Effector memory CD8-positive, alpha-beta T cell (primary cell): ENCODE results near the gene CENPU.
"Not testable (repeated sequence)": the region's sequence is repeated elsewhere in the genome, so short reads cannot be mapped to it uniquely, and the experiment has no call there.

Experiments used
- ATAC-seq: fragments of 150-1000 bp; cut with Tn5 transposase; replicated peaks from 2 replicates; pipeline ENCODE4 v1.10.0; 2021; ENCODE audit warnings: mild to moderate bottlenecking, moderate library complexity
- DNase-seq, 3 experiments: peaks; one replicate each; pipeline ENCODE4 v3.0.0; 2021
- H3K27ac Mint-ChIP-seq, 2 donors: one replicate each; pipeline ENCODE4 v1.8.0; 2022; ENCODE audit warnings: mild to moderate bottlenecking in 2 of 2, mixed read lengths in 2 of 2, moderate library complexity in 2 of 2
- H3K27me3 Mint-ChIP-seq, 2 donors: one replicate each; pipeline ENCODE4 v1.8.0; 2022; ENCODE audit warnings: mixed read lengths in 2 of 2
- H3K36me3 Mint-ChIP-seq: one replicate; pipeline ENCODE4 v1.8.0; 2022; ENCODE audit warnings: mild to moderate bottlenecking, moderate library complexity, mixed read lengths; ENCODE audit not compliant: insufficient read depth
- H3K4me1 Mint-ChIP-seq, 2 donors: one replicate each; pipeline ENCODE4 v1.8.0; 2022; ENCODE audit warnings: low read depth in 2 of 2, mixed read lengths in 2 of 2
- H3K4me3 Mint-ChIP-seq, 2 donors: one replicate each; pipeline ENCODE4 v1.8.0; 2022; ENCODE audit warnings: mild to moderate bottlenecking in 2 of 2, mixed read lengths in 2 of 2, moderate library complexity in 2 of 2
- H3K9me3 Mint-ChIP-seq, 2 donors: one replicate each; pipeline ENCODE4 v1.8.0; 2022; ENCODE audit warnings: mixed read lengths in 2 of 2
- total RNA-seq, 9 experiments: gene quantifications; one replicate each; lab custom pipeline; 2026; lab: John Stamatoyannopoulos, UW

CENPU gene, protein sequence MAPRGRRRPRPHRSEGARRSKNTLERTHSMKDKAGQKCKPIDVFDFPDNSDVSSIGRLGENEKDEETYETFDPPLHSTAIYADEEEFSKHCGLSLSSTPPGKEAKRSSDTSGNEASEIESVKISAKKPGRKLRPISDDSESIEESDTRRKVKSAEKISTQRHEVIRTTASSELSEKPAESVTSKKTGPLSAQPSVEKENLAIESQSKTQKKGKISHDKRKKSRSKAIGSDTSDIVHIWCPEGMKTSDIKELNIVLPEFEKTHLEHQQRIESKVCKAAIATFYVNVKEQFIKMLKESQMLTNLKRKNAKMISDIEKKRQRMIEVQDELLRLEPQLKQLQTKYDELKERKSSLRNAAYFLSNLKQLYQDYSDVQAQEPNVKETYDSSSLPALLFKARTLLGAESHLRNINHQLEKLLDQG
- total RNA-seq = 3.2 to 24.4 (median 10.5) reads per million in 9 experiments

DNA sequence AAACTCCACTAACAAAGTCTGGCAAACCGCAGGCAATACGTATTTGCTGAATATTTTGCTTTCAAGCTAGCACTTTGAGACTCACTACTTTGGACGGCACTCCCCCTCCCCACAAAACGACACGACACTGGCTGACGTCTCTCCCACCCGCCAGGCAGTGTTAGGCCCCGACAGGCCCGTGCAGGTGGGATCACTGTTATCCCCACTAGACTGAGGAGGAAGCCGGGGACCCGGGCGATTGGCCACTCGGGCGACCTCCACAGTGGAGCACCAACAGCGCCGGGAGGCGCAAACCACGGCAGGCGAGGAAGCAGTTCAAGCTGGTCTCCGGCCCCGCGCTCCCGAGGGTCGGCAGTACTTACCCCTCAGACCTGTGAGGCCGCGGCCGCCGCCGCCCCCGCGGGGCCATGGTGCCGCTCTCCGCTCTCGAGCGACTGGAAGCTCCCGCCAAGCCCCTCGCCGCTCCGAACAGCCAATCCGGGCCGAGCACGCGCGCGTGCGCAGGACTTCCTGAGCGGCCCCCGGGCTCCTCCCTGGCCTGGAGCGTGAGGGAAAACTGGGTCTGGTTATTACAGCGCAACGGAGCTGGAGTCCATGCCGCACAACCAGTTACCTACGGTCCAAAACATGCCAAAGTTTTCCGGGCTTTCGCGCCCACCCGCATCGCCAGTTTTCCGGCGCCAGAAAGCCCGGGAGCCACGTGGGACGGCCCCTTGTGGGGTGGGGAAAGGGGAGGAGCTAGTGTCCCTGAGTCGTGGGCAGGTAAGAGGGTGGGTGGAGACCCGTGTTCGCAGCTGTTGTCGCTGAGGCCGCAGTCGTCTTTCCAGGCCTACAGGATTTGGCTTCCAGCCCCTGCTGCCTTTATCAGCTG is at the start of gene CENPU:
Gene CENPU, minus strand, starts transcription at position 443 of the 871 bp plus-strand sequence. Its CDS starts 34 bp downstream, at position 409.
- peak; percentile 95 for ATAC-seq
- Mint-ChIP-seq H3K4me3 (peak within 1 kb of the TSS; percentile 86 to 91), H3K9me3 (no peaks in the 10 kb centered on the region), H3K4me1 (peaks cover 9% of the 10 kb centered on the region in 2 donors), H3K36me3 (peaks cover 14% of the 10 kb centered on the region), H3K27me3 (no peaks in the 10 kb centered on the region), H3K27ac (peak within 1 kb of the TSS; percentile 92)
- DNase-seq = peak; percentile 89 to 93 (median 91)

DNA sequence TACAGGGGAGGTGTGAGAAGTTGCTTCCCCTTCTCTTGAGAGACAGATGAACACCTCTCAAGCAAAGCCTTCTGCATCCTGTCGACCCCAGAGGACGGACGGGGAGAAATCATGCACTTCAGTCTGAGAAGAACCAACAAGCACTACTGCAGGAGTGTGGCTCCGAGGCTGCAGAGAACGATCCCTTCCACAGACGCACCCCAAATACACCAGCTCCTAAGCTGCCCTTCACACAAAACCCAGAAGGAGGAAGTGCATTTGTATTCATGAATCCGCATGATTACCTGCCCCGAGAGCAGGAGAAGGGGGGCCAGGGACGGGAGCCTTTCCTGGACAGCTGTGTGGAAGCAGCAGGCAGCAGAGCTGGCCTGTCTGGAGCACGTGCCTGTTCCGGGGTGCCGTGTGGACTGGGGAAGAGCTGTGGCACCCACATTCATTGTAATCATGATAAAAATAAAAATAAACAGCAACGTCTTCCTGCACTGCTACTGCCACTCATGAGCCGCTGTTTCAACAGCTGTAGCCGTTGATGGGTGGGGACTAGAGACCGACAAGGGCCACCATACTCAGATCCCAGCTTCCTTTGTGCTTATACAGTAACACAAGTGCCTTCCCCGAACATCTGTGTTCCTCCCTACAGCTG is 49.0 kb upstream of the CENPU start:
- Mint-ChIP-seq H3K36me3 (peaks cover 44% of the 10 kb centered on the region), H3K27ac (peak overlapping the region in 1 of 2 donors; percentile 6), H3K9me3 (no peaks in the 10 kb centered on the region), H3K4me3 (peak overlapping the region in 1 of 2 donors; percentile 12), H3K27me3 (no peaks in the 10 kb centered on the region), H3K4me1 (no peaks in the 10 kb centered on the region)
- ATAC-seq (no peak), DNase-seq (no peak)

DNA sequence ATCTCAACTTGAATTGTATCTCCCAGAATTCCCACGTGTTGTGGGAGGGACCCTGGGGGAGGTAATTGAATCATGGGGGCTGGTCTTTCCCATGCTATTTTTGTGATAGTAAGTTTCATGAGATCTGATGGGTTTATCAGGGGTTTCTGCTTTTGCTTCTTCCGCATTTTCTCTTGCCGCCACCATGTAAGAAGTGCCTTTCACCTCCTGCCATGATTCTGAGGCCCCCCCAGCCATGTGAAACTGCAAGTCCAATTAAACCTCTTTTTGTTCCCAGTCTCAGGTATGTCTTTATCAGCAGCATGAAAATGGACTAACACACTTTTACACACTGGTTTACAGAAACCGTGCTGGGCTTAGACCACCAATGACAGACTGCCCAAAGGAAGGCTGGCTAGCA is 45.3 kb upstream of the CENPU start:
- not testable (repeated sequence) for H3K27me3 Mint-ChIP-seq, H3K4me1 Mint-ChIP-seq, DNase-seq, ATAC-seq, H3K9me3 Mint-ChIP-seq, H3K4me3 Mint-ChIP-seq, H3K27ac Mint-ChIP-seq
- H3K36me3 Mint-ChIP-seq = peaks cover 37% of the 10 kb centered on the region

DNA sequence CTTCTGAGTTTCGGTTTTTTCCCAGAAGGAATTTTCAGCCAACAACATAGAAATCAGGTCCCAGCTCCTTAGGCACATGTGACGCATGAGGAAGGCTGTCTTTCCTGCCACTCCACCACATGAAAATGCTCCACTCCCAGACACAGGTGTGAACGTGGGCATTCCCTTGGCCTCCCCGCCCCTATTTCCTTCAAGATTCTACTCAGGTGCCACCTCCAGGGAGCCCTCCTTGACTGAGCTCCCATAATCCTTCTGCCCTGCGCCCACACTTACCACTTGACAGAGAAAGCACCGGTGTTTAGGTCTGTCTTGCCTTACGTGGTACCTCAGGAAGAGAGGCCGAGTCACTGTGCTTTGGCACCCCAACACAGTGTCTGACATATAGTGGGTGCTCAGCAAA is 44.4 kb upstream of the CENPU start:
- Mint-ChIP-seq H3K27ac (no peak overlapping the region), H3K4me3 (no peak overlapping the region), H3K9me3 (no peaks in the 10 kb centered on the region), H3K27me3 (no peaks in the 10 kb centered on the region), H3K4me1 (no peaks in the 10 kb centered on the region), H3K36me3 (peaks cover 38% of the 10 kb centered on the region)
- no peak for DNase-seq
- no peak for ATAC-seq

DNA sequence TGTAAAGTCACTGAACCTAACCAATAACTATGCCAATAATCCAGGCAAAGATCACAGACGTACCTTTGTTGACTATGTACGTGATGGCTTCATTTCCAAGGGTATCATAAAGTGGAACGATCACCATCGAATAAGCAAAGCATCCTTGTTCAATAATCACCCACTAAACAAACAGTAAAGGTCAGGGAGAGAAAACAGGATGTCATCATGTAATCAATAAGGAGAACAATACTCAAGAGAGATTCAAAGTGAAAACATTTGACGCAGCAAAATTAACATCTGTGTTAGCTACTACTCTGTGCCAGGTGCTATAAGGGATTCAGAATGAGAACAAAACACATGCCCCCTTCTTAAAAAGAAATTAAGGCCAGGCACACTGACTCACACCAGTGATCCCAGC is 42.9 kb upstream of the CENPU start:
- Mint-ChIP-seq H3K27me3 (no peaks in the 10 kb centered on the region), H3K4me3 (no peak overlapping the region), H3K27ac (no peak overlapping the region), H3K9me3 (no peaks in the 10 kb centered on the region), H3K36me3 (peaks cover 27% of the 10 kb centered on the region), H3K4me1 (no peaks in the 10 kb centered on the region)
- ATAC-seq = no peak
- DNase-seq = no peak

DNA sequence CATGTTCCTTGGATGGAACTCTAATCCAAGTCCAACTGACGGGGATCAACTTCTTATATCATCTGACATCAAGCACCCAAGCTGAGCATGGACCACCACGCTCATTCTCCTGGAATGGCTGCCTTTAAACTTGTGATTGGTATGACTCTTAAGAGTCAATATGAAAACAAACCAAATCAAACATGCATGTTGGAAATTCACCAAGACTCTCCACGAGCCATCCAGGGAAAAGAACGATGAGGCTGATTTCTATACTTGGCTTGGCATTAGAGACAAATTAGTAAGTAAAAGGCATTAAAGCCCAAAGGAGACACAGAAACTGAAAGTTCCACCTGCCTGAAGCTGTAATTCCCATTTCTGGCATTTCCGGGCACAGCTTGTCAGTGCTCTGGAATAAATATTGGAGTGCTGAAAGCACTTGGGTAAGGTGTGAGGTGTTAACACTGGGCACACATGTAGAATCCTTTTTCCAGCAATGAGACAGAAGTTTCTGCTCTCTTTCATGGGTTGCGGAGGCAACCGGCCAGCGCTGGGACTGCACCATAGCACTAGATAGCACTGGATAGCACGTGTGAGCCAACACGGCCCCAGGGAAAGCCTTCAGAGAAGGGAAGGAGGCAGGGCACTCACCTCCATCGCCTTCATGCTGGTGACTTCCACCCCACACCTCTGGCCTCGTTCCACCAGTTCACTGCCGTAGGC is 42.1 kb upstream of the CENPU start:
- Mint-ChIP-seq H3K4me3 (no peak overlapping the region), H3K9me3 (no peaks in the 10 kb centered on the region), H3K27me3 (no peaks in the 10 kb centered on the region), H3K27ac (no peak overlapping the region), H3K4me1 (no peaks in the 10 kb centered on the region), H3K36me3 (peaks cover 23% of the 10 kb centered on the region)
- ATAC-seq = no peak
- no peak for DNase-seq

DNA sequence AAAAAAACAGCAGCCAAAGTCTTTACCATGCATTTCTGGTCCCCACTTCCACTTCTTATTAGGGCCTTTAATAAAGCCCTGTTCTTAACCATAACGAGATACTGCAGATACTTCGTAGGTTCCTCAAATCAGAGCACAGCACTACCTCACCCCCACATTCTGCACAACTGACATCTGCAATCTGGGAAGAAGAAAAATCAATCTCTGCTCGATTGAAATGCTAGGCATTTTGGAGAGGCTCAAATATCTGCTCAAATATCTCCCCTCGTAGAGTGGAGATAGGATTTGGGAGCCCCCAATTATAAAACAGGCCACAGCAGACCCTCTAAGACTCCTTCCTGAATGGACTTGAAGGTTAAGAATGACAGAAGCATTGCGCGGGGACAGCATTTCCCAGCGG is 40.3 kb upstream of the CENPU start:
- Mint-ChIP-seq H3K27me3 (no peaks in the 10 kb centered on the region), H3K9me3 (no peaks in the 10 kb centered on the region), H3K4me3 (no peak overlapping the region), H3K36me3 (peaks cover 12% of the 10 kb centered on the region), H3K27ac (no peak overlapping the region), H3K4me1 (no peaks in the 10 kb centered on the region)
- DNase-seq (no peak), ATAC-seq (no peak)

DNA sequence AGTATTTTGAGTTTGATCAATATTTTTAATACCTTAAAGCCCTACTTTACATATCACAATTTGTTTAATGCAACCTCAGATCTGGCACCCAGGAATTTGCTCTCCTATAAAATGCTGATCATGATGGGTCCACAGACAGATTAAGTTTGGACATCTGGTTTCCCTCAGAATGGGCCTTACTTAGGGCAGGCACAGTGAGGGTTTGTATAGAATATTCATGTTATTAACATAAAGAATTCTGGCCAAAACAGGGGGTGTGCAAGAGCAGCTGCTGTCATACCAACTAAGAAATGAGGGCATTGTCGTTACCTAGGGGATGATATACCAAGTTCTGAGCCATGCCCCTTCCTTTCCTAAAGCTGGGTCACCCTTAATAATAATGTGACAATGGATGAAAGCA is 37.5 kb upstream of the CENPU start:
- Mint-ChIP-seq H3K4me1 (no peaks in the 10 kb centered on the region), H3K27me3 (no peaks in the 10 kb centered on the region), H3K4me3 (no peak overlapping the region), H3K27ac (no peak overlapping the region), H3K36me3 (peaks cover 10% of the 10 kb centered on the region), H3K9me3 (no peaks in the 10 kb centered on the region)
- ATAC-seq (no peak), DNase-seq (no peak)

DNA sequence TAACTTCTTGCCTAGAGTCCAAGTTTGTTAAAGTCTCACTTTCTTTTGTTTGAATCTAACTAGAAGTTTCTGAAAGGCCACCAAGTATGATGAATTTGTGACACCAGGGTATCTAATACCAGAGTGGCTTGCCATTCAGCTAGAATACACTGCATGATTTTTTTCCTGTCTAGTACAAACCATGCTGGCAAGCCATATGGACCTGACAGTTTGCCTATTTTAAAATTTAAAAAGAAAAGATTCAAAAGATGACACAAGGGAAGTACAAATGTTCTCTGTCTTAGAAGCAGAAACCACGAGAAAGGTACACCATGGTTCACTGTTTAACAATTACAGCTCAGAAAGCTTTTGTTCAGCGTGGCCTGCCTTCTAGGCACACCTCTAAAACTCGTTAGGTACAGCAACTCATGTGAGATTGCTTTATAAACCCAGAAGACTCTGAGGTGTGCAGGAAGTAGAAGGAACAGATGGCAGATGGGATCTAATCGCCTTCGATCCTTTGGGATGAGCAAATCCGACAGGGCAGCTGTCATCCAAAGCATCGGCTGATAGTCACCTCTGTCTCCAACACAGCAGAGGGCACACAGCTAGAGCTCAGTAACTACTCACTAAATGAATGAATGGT is 35.4 kb upstream of the CENPU start:
- DNase-seq (no peak), ATAC-seq (no peak)
- H3K4me1 Mint-ChIP-seq = no peaks in the 10 kb centered on the region
- H3K4me3 Mint-ChIP-seq = no peak overlapping the region
- H3K27me3 Mint-ChIP-seq = no peaks in the 10 kb centered on the region
- no peak overlapping the region for H3K27ac Mint-ChIP-seq
- H3K36me3 Mint-ChIP-seq = peaks cover 16% of the 10 kb centered on the region
- H3K9me3 Mint-ChIP-seq = no peaks in the 10 kb centered on the region

DNA sequence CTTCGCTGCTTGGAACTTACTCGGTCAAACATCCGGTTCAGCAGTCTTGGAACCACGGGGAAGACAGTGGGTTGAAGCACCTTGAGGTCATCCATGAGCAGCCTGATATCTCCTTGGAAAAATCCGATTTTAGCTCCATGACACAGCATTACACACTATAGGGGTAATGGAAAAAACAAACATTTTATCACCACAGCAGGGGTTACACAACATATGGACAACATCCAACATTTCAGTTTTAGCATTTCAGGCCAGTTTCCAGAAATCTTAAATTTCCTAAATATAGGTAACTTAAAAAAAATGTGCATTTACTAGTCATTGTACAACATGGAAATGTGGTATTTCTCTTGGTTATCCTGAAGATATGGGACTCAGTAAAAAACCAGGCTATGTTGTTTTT is 34.4 kb upstream of the CENPU start:
- ATAC-seq = no peak
- Mint-ChIP-seq H3K27ac (no peak overlapping the region), H3K4me1 (no peaks in the 10 kb centered on the region), H3K36me3 (peaks cover 12% of the 10 kb centered on the region), H3K9me3 (no peaks in the 10 kb centered on the region), H3K27me3 (no peaks in the 10 kb centered on the region), H3K4me3 (no peak overlapping the region)
- DNase-seq = no peak

DNA sequence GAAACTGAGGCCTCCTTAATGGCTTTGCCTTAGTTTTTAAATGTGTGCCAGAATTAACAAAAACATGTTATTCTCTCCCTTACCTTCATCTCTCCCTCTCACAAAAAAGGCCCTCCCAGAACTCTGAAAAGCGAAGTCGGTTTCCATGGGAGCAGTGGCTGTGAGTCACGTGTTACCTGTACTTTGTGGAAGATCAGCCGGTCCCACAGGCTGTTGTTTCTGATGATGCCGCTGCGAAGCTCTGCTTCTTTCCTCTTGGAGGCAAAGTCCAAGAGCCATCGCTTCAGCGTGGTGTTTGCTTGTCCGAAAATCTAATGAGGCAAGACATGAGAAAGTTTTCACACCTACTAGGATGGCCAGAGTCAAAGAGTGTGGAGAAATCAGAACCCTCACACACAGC is 32.5 kb upstream of the CENPU start:
- no peak for ATAC-seq
- Mint-ChIP-seq H3K4me1 (peaks cover 4 to 9% of the 10 kb centered on the region in 2 donors), H3K4me3 (no peak overlapping the region), H3K36me3 (peaks cover 12% of the 10 kb centered on the region), H3K9me3 (no peaks in the 10 kb centered on the region), H3K27ac (peak overlapping the region in 1 of 2 donors; percentile 23), H3K27me3 (no peaks in the 10 kb centered on the region)
- no peak for DNase-seq

DNA sequence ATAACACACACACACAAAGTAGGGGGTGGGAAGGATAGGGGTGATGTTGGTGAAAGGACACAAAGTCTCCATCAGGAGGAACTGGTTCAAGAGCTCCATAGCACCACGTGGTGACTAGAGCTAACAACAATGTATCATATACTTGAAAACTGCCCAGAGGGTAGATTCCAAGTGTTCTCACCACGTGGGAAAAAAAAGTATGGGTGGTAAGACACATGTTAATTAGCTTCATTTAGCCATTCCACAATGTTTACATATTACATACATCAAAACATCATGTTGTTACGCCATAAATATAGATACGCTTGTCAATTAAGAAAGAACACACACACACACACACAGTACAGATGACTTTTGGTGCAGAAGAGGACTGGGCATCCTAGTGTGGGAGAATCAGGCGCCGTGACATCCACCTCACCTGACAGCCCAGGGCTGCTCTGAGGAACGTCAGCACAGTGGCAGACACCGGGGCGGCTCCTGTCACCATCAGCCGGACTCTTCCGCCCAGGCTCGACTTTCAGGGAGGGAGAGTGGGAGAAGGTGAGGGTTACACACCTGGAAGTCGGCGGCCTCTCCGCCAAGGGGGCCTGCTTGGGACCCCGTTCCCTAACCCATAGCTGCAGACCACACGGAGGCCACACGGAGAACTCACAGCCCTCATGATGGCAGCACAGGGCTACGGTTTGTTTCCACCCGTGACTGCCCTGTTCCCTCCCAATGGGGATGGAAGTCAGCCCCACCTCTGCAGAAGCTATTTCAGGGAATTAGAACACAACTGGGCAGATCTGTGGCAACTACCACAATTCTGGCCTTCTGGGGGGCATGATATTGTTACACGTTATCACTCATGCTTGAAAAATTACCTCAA is 31.8 kb upstream of the CENPU start:
- no peak overlapping the region for H3K27ac Mint-ChIP-seq
- no peaks in the 10 kb centered on the region for H3K9me3 Mint-ChIP-seq
- no peak for ATAC-seq
- peaks cover 12% of the 10 kb centered on the region for H3K36me3 Mint-ChIP-seq
- H3K4me3 Mint-ChIP-seq = no peak overlapping the region
- DNase-seq = no peak
- peaks cover 4 to 10% of the 10 kb centered on the region in 2 donors for H3K4me1 Mint-ChIP-seq
- H3K27me3 Mint-ChIP-seq = no peaks in the 10 kb centered on the region
